Upper lobe of left lung (tissue), 4 donors: Measurements from ENCODE around the gene TVP23A.

ENCODE experiments used
- EP300 ChIP-seq, 4 donors: sonication (generic); formaldehyde crosslinking; IDR thresholded peaks; one replicate each; pipeline ENCODE4 v1.5.1; 2017; ENCODE audit warnings: antibody characterized with exemption in 4 of 4, control low read depth in 2 of 4
- POLR2A ChIP-seq, 4 donors: fragments of 450-650 bp; IDR thresholded peaks; one replicate each; pipeline ENCODE4 v1.5.1; 2016 to 2017; ENCODE audit warnings: antibody characterized with exemption in 4 of 4, mild to moderate bottlenecking in 2 of 4
- POLR2AphosphoS5 ChIP-seq, 2 donors: sonication (generic); formaldehyde crosslinking; IDR thresholded peaks; one replicate each; pipeline ENCODE4 v1.5.1; 2017; ENCODE audit warnings: antibody characterized with exemption in 2 of 2
- TF ChIP-seq, protein P1 (sequence below), 6 experiments: fragments of 450-650 bp in 4 of 6; fragments of 200-600 bp in 2 of 6; sonication (generic) in 2 of 6; IDR thresholded peaks; one replicate each; pipeline ENCODE4 v1.5.1; 2016 to 2019; ENCODE audit warnings: antibody characterized with exemption in 6 of 6

DNA sequence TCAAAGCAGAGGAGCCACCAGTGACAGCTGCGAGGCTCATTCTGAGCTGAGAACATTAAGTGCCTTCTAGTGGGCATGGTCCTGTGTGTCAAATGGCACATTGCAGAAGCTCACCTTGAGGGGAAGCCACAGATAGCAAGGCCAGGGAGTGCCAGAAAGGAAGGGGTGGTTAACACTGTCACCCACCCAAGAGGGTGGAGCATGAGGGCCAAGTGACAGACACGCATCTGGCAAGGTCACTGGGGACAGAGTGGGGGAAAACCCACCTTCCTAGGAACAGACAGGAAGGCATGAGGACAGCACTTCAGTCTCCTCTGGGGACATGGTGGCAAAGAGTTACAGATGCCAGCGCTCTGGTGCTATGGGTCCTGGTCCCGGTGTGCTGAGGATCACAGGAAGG is 52.8 kb downstream of the TVP23A start:
- TF ChIP-seq, protein P1, sequence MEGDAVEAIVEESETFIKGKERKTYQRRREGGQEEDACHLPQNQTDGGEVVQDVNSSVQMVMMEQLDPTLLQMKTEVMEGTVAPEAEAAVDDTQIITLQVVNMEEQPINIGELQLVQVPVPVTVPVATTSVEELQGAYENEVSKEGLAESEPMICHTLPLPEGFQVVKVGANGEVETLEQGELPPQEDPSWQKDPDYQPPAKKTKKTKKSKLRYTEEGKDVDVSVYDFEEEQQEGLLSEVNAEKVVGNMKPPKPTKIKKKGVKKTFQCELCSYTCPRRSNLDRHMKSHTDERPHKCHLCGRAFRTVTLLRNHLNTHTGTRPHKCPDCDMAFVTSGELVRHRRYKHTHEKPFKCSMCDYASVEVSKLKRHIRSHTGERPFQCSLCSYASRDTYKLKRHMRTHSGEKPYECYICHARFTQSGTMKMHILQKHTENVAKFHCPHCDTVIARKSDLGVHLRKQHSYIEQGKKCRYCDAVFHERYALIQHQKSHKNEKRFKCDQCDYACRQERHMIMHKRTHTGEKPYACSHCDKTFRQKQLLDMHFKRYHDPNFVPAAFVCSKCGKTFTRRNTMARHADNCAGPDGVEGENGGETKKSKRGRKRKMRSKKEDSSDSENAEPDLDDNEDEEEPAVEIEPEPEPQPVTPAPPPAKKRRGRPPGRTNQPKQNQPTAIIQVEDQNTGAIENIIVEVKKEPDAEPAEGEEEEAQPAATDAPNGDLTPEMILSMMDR (IDR thresholded peaks at IDR 0.05): no peak
- no peak for TF ChIP-seq POLR2A (IDR thresholded peaks at IDR 0.05)
- TF ChIP-seq EP300 (IDR thresholded peaks at IDR 0.05): no peak
- TF ChIP-seq POLR2AphosphoS5 (IDR thresholded peaks at IDR 0.05): no peak
